ENCODE data around the gene PEX26.
"Not testable (repeated sequence)": the region's sequence is repeated elsewhere in the genome, so short reads cannot be mapped to it uniquely, and the experiment has no call there.

The PEX26 gene

GRCh38 chr22:18096823-18097222 is 19.0 kb downstream of the PEX26 start:
- no peak for DNase-seq (ENCODE audit: low spot score)

GRCh38 chr22:18100781-18101180 is 23.0 kb downstream of the PEX26 start:
- no peak for DNase-seq (ENCODE audit: low spot score)

- no peak for DNase-seq (ENCODE audit: low spot score)
Measured at GRCh38 chr22:18101536-18101935, 23.7 kb downstream of the PEX26 start.

GRCh38 chr22:18103527-18104269 is 25.9 kb downstream of the PEX26 start:
- no peak for DNase-seq (ENCODE audit: low spot score)

- DNase-seq (ENCODE audit: low spot score), result no peak
Measured at GRCh38 chr22:18104566-18104965, 26.8 kb downstream of the PEX26 start.

GRCh38 chr22:18105981-18106380 is 28.2 kb downstream of the PEX26 start:
- DNase-seq (ENCODE audit: low spot score), result not testable (repeated sequence)

GRCh38 chr22:18106550-18107341 is 29.0 kb downstream of the PEX26 start:
- DNase-seq (ENCODE audit: low spot score), result not testable (repeated sequence)

- DNase-seq (ENCODE audit: low spot score), result no peak
Measured at GRCh38 chr22:18108187-18108586, 30.4 kb downstream of the PEX26 start.

- DNase-seq (ENCODE audit: low spot score), result no peak
Measured at GRCh38 chr22:18109410-18110193, 31.8 kb downstream of the PEX26 start.

GRCh38 chr22:18110194-18110953 is 32.6 kb downstream of the PEX26 start, which contains the start of gene TUBA8:
Gene TUBA8, plus strand, starts transcription at chr22:18110809. Its CDS starts 57 bp downstream, at chr22:18110866.
- DNase-seq (ENCODE audit: low spot score), result no peak

GRCh38 chr22:18110954-18111758 is 33.4 kb downstream of the PEX26 start:
- no peak for DNase-seq (ENCODE audit: low spot score)

GRCh38 chr22:18111759-18112330 is 34.1 kb downstream of the PEX26 start:
- DNase-seq (ENCODE audit: low spot score), result no peak

- no peak for DNase-seq (ENCODE audit: low spot score)
Measured at GRCh38 chr22:18112440-18112839, 34.6 kb downstream of the PEX26 start.

- no peak for DNase-seq (ENCODE audit: low spot score)
Measured at GRCh38 chr22:18113680-18114394, 36.0 kb downstream of the PEX26 start.

- DNase-seq (ENCODE audit: low spot score), result no peak
Measured at GRCh38 chr22:18114495-18114894, 36.7 kb downstream of the PEX26 start.

- no peak for DNase-seq (ENCODE audit: low spot score)
Measured at GRCh38 chr22:18114976-18115652, 37.3 kb downstream of the PEX26 start.

- no peak for DNase-seq (ENCODE audit: low spot score)
Measured at GRCh38 chr22:18115906-18116371, 38.1 kb downstream of the PEX26 start.

GRCh38 chr22:18116634-18117033 is 38.8 kb downstream of the PEX26 start:
- no peak for DNase-seq (ENCODE audit: low spot score)

- DNase-seq (ENCODE audit: low spot score), result no peak
Measured at GRCh38 chr22:18118345-18118915, 40.6 kb downstream of the PEX26 start.

All from hematopoietic multipotent progenitor cell treated with erythropoietin and hydrocortisone succinate and interleukin-3 and kit ligand, for 17 days (in vitro differentiated cells).